HG03175 (cell line): ENCODE data around the gene PDE4D.

Source experiments
- ATAC-seq: cut with Tn5 transposase; IDR thresholded peaks from one replicate; pipeline ENCODE4 v1.9.1; 2021; ENCODE audit warnings: mild to moderate bottlenecking, moderate library complexity; ENCODE audit not compliant: unreplicated experiment

The PDE4D gene

GRCh38 chr5:59893429-59894227, at the start of gene PDE4D:
TSS of gene PDE4D (minus strand) at chr5:59893726.
- ATAC-seq: no peak

- no peak for ATAC-seq
Measured at GRCh38 chr5:59937633-59938032, 44.1 kb upstream of the PDE4D start.

- ATAC-seq: no peak
Measured at GRCh38 chr5:59923465-59923864, 29.9 kb upstream of the PDE4D start.

GRCh38 chr5:59922220-59922619, 28.7 kb upstream of the PDE4D start:
- ATAC-seq: no peak

- ATAC-seq: no peak
Measured at GRCh38 chr5:59921816-59922215, 28.3 kb upstream of the PDE4D start.

- no peak for ATAC-seq
Measured at GRCh38 chr5:59919484-59919883, 26.0 kb upstream of the PDE4D start.

- ATAC-seq: no peak
Measured at GRCh38 chr5:59917121-59917520, 23.6 kb upstream of the PDE4D start.

- ATAC-seq: no peak
Measured at GRCh38 chr5:59905188-59905587, 11.7 kb upstream of the PDE4D start.

GRCh38 chr5:59897075-59897474, 3.5 kb upstream of the PDE4D start:
- no peak for ATAC-seq

GRCh38 chr5:59891962-59892643, 1.4 kb downstream of the PDE4D start:
- ATAC-seq: no peak

- ATAC-seq: no peak
Measured at GRCh38 chr5:59887274-59887673, 6.3 kb downstream of the PDE4D start.

- ATAC-seq: no peak
Measured at GRCh38 chr5:59874675-59875074, 18.9 kb downstream of the PDE4D start.

GRCh38 chr5:59873113-59873512, 20.4 kb downstream of the PDE4D start:
- no peak for ATAC-seq

- ATAC-seq: no peak
Measured at GRCh38 chr5:59866661-59867060, 26.9 kb downstream of the PDE4D start.

GRCh38 chr5:59864718-59865117, 28.8 kb downstream of the PDE4D start:
- no peak for ATAC-seq

- ATAC-seq: no peak
Measured at GRCh38 chr5:59863777-59864176, 29.7 kb downstream of the PDE4D start.

GRCh38 chr5:59856358-59856757, 37.2 kb downstream of the PDE4D start:
- no peak for ATAC-seq

GRCh38 chr5:59850766-59851165, 42.8 kb downstream of the PDE4D start:
- no peak for ATAC-seq

- no peak for ATAC-seq
Measured at GRCh38 chr5:59847586-59847985, 45.9 kb downstream of the PDE4D start.

GRCh38 chr5:59845730-59846129, 47.8 kb downstream of the PDE4D start:
- ATAC-seq: no peak

- no peak for ATAC-seq
Measured at GRCh38 chr5:59843511-59844213, 49.9 kb downstream of the PDE4D start.

GRCh38 chr5:59842999-59843398, 50.5 kb downstream of the PDE4D start:
- no peak for ATAC-seq
